Measurements from ENCODE around the gene EID2.

The EID2 gene

GRCh38 chr19:39539165-39539517 is 820 bp downstream of the EID2 start:
- no peak for DNase-seq

DNA sequence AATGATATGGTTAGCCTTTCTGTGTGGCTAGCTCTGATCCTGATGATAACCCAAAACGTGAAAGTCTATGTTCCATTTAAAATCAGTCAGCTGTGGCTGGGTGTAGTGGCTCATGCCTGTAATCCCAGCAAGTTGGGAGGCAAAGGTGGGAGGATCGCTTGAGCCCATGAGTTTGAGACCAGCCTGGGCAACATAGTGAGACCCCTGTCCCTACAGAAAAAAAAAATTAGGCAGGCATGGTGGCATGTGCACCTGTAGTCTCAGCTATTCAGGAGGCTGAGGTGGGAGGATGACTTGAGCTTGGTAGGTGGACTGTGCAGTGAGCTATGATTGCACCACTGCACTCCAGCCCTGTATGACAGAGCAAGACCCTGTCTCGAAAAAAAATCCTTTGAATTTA is 6.2 kb downstream of the EID2 start:
- no peak for DNase-seq

GRCh38 chr19:39533003-39533512 is 6.9 kb downstream of the EID2 start:
- DNase-seq = no peak

- peak; percentile 65 to 95 (median 89) for DNase-seq
These were observed 7.5 kb downstream of the EID2 start, which contains the start of gene EID2B for GRCh38 chr19:39532233-39533002. TSS of gene EID2B (minus strand) at chr19:39532852. CDS start at chr19:39532802, 50 bp downstream.

DNA sequence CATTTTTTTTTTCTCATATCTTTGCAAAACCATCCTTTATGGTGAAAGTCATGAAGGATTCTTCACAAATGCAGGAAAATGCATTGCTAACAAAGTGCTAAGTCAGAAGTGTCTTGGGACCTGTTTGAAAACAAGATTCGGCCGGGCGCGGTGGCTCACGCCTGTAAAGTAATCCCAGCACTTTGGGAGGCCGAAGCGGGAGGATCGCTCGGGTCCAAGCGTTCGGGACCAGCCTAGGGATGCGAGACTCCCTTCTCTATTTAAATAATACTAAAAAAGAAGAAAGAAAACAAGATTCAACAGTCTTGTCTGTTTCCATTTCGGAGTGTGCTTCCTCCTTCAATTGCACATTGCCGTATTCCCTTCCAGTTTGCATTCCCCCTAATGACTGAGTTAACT is 8.1 kb downstream of the EID2 start:
- DNase-seq = no peak

GRCh38 chr19:39525205-39525604 is 14.8 kb downstream of the EID2 start:
- DNase-seq = no peak

DNA sequence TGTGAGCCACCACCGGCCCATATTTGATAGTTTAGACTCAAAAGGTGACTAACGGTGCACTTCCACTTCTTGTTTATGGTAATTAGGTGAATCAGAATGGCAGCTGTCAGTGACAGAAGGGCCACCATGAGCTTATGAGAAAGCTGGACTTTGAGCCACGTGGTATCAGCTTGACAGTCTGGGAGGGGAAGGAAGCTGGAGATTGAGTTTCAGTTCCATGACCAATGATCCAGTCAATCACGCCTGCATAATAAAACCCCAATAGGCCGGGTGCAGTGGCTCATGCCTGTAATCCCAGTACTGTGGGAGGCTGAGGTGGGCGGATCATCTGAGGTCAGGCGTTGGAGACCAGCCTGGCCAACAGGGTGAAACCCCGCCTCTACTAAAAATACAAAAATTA is 15.5 kb downstream of the EID2 start:
- no peak for DNase-seq

GRCh38 chr19:39520541-39521484 is 19.1 kb downstream of the EID2 start:
- no peak for DNase-seq

- no peak for DNase-seq
These were observed 21.0 kb downstream of the EID2 start for GRCh38 chr19:39518975-39519374.

GRCh38 chr19:39518458-39518857 is 21.5 kb downstream of the EID2 start:
- no peak for DNase-seq

- DNase-seq = no peak
These were observed 22.5 kb downstream of the EID2 start for GRCh38 chr19:39517432-39517831.

DNA sequence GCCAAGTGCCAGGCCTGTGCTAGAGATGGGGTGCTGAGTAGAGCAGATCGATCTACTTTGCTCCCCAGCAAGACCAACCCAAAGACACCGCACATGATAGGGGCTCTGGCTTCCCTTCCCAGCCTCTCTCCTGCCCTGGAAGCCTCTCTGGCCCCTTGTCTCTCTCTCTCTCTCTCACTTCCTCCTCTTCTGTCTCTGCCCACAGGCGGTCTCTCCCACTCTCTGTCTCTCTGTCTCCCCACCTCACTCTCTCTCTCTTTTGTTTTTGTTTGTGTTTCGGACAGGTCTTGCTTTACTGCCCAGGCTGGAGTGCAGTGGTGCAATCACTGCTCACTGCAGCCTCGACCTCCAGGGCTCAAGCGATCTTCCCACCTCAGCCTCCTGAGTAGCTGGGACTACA is 23.7 kb downstream of the EID2 start:
- no peak for DNase-seq

DNA sequence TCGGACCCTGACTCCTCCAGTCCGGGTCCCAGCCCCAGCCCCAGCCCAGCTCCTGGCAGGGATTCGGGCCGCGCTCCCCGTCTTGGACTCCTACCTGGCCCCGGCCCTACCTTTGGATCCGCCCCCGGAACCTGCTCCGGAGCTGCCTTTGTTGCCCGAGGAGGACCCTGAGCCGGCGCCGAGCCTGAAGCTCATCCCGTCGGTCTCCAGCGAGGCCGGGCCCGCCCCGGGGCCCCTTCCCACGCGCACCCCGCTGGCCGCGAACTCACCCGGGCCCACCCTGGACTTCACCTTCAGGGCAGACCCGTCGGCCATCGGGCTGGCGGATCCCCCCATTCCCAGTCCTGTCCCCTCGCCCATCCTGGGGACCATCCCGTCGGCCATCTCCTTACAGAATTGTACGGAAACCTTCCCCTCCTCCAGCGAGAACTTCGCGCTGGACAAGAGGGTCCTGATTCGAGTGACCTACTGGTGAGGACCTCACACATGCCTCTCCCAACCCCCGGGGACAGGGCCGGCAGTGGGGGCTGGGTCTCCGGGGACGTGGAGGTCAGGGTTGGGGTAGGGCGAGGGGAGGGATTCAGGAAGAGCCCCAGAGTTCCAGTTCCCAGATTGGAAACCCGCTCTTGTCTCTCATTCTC is 24.3 kb downstream of the EID2 start:
- DNase-seq = no peak

- peak in 1 of 58 donors; percentile 15 for DNase-seq
These were observed 25.0 kb downstream of the EID2 start, which contains the start of gene SELENOV for GRCh38 chr19:39514840-39515550. TSS of gene SELENOV (plus strand) at chr19:39515139. CDS start at chr19:39515213, 74 bp downstream.

- no peak for DNase-seq
These were observed 27.0 kb downstream of the EID2 start for GRCh38 chr19:39512988-39513387.

DNA sequence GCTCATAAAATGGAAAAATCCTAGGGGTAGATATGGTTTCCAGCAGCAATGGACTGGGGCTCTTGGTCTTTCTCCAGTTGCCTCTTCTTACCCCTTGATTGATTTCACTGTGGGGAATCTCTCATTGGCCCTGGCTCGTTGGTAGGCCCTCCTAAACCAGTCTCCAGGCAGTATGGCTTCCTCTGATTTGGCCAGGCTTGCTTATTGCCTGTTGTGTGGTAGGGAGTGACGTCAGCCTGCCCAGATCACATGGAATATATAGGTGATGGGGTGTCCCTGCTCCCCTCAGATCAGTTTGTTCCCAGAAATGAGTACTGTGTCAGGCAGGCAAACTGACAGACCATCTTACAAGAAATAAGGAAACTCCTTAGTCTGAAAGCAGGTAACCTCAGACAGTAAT is 30.7 kb downstream of the EID2 start:
- DNase-seq = no peak

- DNase-seq = no peak
These were observed 31.3 kb downstream of the EID2 start for GRCh38 chr19:39508629-39509028.

- DNase-seq = no peak
These were observed 32.1 kb downstream of the EID2 start for GRCh38 chr19:39507715-39508364.

DNA sequence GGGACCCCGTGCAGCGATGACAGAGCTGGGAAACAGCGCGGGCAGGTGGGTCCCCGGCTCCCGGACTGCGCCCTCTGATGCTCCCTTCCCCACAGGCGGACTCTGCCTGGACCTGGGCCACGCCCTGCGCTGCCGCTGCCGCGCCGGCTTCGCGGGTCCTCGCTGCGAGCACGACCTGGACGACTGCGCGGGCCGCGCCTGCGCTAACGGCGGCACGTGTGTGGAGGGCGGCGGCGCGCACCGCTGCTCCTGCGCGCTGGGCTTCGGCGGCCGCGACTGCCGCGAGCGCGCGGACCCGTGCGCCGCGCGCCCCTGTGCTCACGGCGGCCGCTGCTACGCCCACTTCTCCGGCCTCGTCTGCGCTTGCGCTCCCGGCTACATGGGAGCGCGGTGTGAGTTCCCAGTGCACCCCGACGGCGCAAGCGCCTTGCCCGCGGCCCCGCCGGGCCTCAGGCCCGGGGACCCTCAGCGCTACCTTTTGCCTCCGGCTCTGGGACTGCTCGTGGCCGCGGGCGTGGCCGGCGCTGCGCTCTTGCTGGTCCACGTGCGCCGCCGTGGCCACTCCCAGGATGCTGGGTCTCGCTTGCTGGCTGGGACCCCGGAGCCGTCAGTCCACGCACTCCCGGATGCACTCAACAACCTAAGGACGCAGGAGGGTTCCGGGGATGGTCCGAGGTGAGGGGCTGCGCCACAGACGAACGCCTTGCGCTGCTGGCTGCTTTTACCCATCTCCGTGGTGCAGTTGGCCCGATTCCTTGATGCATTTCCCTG is 32.8 kb downstream of the EID2 start:
- DNase-seq = peak in 31 of 58 donors; percentile 4 to 56 (median 28)

DNA sequence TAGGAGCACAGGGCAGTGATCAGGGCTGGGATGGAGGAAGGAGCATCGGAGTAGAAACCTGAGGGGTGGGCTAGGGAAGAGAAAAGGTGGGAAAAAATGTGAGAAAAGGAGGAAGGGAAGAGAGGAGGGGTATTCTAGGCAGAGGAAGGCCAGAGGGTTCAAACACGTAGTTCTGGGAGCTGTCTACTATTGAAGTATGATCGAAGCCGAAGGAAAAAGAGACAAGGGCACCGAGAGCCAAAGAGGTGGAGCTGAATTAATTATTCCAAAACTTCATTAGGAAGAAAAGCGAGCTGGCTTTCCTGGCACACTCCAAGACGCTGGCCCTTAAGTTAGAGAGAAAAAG is 33.4 kb downstream of the EID2 start:
- DNase-seq = no peak

Data from anterior cingulate cortex (tissue), 58 donors.